GM19240 (cell line): ENCODE data around the gene PTPRM.
"Not testable (repeated sequence)": the region's sequence is repeated elsewhere in the genome, so short reads cannot be mapped to it uniquely, and the experiment has no call there.

ENCODE experiments used
- DNase-seq: peaks from one replicate; pipeline ENCODE4 v3.0.0; 2011; ENCODE audit warnings: low spot score; ENCODE audit not compliant: insufficient read length

The PTPRM gene

GRCh38 chr18:7722955-7723354 lies 155.8 kb downstream of the PTPRM start:
- no peak for DNase-seq

GRCh38 chr18:7723558-7723957 lies 156.4 kb downstream of the PTPRM start:
- no peak for DNase-seq

GRCh38 chr18:7725473-7725872 lies 158.4 kb downstream of the PTPRM start:
- no peak for DNase-seq

DNA sequence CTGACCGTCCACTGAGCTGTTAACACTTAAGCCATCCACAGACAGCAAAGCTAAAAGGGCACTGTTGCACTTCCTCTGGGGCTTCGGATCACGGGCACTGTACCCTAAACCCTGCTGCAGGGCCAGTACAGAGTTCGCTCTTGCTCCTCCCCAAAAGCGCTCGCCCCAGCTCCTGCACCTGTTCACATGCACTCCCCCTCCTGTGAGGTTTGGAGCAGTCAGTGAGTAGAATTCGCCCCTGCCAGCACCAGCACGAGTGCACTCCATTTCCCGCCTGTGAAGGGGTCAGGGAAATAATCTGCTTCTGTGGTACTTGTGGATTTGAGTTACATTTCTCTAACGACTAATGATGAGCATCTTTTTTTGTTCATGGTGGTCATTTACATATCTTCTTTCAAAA lies 158.8 kb downstream of the PTPRM start:
- no peak for DNase-seq

DNA sequence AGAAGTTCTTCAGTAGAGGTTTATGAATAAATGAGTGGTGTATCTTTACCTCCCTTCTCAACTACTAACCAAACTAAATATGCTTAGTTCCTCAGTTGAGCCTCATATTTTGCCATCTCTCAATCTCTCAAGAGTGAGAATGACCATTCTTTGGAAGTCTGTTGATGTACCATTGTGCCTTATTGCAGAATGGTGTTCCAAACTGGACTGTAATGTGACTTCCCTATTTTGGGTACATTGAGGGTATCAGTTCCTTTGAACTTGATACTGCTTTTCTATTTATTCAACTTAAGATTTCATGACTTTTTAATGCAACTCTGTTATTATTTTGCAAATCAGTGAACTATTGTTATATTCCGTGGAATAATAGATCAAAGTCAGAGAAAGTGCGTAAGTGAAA lies 159.4 kb downstream of the PTPRM start:
- DNase-seq: no peak

GRCh38 chr18:7727361-7728076 lies 160.4 kb downstream of the PTPRM start:
- no peak for DNase-seq

DNA sequence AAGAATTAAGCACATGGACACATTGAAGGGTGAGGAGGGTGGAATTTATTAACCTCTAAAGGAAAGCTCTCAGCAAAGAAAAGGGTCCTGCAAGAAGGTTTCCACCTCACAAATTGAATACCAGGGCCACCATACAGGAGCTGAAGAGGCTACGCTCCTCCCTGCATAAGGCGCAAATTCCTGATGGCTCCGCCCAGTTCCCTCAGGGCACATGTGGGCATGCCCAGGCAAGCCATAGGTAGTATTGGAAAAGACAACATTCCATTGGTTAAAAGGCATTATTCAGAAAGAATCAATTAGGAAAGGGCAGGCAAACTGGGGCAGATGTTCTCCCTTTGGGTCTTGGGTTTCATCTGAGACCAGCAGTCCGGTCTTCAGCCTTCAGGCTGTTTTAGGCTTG lies 161.2 kb downstream of the PTPRM start:
- DNase-seq: no peak

DNA sequence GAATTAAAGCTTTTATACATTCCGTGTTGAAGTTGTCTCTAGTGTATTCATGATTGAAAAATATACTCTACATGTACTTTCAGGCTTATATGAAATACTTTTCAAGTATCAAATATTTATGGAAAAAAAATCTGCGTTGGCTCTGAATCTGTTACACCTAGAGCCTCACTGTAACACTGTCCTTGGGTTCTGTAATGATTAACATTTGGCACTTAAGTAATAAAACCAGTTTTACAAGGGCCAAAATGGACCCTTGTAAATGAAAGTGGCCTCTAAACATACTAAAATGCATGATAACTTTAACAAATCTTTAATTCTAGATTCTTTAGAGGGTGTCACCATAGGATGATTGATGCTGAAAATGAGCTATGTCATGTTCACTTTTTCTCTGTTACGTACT lies 162.8 kb downstream of the PTPRM start:
- DNase-seq: no peak

DNA sequence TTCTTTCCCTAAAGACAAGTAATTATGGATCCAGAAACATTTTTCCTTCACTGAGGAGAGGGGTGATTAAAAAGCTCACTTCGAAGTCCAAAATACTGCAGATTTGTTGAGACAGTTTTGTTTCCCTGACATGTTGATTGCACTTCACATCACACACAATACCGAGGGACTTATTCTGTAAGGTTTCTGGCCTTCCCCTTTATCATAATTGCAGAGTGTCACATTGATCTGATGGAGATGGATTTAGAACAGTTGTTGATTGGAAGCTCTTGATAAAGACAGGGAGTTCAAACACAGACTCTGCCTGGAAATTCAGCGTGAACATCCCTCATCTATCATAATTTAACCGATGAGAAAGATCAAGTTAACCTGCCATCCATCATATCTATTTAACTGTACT lies 163.6 kb downstream of the PTPRM start:
- DNase-seq: no peak

DNA sequence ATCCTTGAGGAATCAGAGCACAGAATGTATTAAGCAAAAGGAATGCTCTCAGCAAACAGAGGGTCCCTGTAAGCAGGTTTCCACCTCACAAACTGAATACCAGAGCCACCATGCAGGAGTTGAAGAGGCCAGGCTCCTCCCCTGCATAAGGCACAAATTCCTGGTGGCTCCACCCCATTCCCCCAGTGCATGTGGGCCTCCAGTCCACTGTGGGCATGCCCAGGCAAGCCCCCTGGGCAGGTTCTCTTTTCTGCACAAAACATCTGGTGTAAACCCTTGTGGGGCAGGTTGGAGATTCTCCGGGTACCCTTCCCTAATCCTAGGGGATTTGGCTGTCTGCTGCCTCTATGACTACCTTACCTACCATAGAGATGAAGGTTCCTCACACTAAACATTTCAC lies 166.5 kb downstream of the PTPRM start:
- no peak for DNase-seq

- DNase-seq: no peak
Measured at GRCh38 chr18:7735196-7735595, 168.1 kb downstream of the PTPRM start.

- no peak for DNase-seq
Measured at GRCh38 chr18:7735626-7736175, 168.6 kb downstream of the PTPRM start.

- not testable (repeated sequence) for DNase-seq
Measured at GRCh38 chr18:7736526-7736925, 169.4 kb downstream of the PTPRM start.

DNA sequence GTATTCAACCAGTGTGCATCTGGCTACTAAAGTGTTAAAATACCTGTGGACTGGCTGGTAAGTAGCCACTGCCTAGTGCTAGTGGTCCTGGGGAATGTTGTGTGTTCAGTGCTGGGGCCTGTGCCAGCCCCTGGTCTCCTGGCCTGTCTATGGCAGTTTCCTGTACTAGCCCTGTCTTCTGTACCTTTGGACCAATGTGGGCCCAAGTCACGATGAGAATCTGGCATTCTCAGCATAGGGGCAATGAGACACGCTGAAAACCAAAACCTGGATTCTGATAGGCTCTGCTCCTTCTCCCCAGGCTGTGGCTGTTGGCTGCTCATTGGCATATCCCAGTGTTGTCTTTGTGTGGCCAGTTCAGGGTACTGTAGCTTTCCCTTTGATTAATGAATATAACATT lies 170.4 kb downstream of the PTPRM start:
- no peak for DNase-seq

DNA sequence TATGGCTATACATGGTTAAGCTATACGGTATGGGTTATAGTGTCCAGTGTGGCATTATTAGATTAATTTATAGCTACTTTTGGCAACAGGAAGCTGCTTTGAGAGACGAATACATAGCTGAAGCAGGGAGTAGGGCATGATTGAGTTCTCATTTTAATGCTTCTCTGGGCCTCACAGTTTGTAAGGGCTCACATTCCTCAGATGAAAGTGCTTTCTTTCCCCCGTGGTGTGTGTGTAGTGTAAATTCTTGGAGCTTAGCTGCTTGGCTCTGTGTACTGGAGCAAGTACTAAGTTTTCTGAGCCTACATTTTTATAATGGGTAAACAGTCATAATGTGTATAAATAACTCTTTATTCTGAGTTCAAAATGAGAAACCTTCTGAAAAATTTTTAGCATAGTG lies 173.7 kb downstream of the PTPRM start:
- no peak for DNase-seq

DNA sequence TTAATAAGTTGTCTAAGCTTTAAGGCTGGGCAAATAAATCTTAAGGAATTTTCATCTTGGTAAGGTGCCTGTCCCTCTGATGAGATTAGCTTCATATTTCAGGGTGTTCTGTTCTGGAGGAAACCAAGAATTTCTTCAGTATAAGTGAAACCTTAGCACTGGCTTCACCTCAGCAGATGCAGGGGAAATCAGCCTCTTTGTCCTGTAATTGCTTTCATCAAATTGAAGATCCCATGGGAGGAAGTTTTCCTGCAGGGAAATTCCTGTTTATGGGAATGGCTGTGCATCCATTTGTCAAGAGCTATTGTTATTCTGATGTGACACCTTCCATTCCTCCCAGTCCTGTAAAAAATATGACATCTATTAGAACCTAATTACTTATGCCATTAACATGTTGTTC lies 174.5 kb downstream of the PTPRM start:
- no peak for DNase-seq

GRCh38 chr18:7742224-7742623 lies 175.1 kb downstream of the PTPRM start:
- no peak for DNase-seq

DNA sequence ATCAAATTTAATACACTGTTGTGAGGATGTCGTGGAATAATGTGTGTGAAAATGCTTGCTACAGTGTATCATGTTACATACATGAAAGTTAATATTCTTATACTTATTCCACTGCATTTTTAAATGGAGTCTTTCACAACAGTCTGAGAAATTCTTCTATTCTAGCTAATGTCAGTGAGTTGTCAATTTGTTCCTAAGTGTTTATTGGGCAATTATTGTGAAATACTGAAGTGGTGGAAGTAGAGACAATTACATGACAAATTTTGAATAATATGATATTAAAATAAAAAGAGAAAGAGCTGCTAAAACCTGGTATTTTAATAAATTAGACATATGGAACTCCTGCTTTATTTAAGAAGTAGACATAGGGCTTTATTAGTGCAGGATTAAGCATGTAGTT lies 176.1 kb downstream of the PTPRM start:
- DNase-seq: no peak

DNA sequence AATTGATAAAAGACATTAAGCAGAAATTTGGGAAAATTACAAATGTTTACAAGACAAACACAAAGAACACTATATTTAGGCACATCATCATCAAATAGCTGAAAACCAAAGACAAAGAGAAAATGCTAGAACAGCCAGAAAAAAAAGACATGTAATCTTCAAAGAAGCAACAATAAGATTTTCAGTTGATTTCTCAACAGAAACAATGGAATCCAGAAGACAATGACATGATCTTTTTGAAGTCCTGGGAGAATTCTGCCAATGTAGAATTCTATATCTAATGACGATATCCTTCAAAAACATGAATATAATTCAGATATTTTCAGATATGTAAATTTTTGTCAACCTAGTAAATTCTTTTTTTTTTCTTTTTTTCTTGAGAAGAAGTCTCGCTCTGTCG lies 179.0 kb downstream of the PTPRM start:
- DNase-seq: no peak

- no peak for DNase-seq
Measured at GRCh38 chr18:7748251-7749007, 181.3 kb downstream of the PTPRM start.

DNA sequence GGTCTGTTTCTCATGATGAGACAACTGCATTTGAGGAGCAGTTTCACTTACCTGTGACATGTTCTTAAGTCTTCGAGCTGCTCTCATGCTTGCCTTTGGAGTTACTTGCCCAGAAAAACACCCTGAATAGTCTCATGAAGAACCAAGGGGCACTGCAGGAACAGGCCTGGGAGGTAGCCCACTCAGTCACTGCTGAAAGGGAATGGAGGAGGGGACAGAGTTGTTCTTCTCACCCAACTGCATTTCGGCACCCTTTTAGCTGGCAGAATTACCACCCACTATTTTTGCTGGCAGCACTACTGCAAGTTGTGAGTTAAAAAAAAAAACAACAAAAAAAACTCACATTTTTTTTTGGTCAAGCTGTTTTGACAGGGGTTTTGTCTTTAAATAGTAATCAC lies 181.9 kb downstream of the PTPRM start:
- DNase-seq: no peak

- DNase-seq: no peak
Measured at GRCh38 chr18:7749510-7749981, 182.4 kb downstream of the PTPRM start.
